ENCODE results near the gene CCL8.

Gene CCL8

DNA sequence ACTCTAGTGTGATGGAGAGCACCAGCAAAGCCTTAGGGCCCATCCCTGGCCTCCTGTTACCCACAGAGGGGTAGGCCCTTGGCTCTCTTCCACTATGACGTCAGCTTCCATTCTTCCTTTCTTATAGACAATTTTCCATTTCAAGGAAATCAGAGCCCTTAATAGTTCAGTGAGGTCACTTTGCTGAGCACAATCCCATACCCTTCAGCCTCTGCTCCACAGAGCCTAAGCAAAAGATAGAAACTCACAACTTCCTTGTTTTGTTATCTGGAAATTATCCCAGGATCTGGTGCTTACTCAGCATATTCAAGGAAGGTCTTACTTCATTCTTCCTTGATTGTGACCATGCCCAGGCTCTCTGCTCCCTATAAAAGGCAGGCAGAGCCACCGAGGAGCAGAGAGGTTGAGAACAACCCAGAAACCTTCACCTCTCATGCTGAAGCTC lies at the start of gene CCL8:
CCL8 (plus strand) TSS at position 397 of the 445 bp plus-strand sequence. CDS start 67 bp downstream, outside the sequence.
- DNase-seq: no peak

DNA sequence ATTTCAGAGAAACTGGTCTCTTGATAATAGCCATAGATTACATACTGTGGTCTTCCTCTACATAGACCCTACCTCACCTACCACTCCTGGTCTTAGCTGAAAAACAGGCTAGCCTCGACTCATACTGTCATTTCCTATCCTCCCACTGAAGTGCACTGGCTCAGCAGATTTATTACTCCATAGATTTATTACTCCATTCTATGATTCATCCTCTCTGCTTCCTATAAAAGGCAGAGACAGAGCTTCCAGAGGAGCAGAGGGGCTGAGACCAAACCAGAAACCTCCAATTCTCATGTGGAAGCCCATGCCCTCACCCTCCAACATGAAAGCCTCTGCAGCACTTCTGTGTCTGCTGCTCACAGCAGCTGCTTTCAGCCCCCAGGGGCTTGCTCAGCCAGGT lies 49.3 kb upstream of the CCL8 start, which contains the start of gene CCL7:
CCL7 (plus strand) TSS at position 253 of the 400 bp plus-strand sequence; CDS start at position 323, 70 bp downstream.
- no peak for DNase-seq

DNA sequence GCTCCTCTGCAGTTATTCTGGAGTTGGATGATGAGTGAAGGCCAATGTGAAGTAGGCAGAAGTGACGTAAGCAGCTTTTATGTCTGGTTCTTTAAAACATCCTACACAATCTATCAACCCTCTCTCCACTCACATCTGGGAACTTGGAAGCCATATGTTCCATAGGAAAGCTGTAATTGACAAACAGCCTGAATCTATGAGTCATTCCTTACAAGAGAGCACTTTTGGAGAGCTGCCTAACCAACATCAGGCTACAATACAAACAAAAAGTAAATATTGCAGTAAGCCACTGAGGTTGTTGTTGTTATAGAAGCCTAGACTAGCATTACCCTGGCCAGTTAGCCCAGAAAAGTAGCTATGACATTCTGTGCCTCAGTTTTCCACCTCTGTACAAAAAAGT lies 43.4 kb upstream of the CCL8 start:
- no peak for DNase-seq

GRCh38 chr17:34276826-34277225 lies 42.4 kb upstream of the CCL8 start:
- DNase-seq: no peak

GRCh38 chr17:34283571-34283970 lies 35.7 kb upstream of the CCL8 start:
- no peak for DNase-seq

GRCh38 chr17:34285286-34285792 lies 33.9 kb upstream of the CCL8 start, which contains the start of gene CCL11:
Gene CCL11 (plus strand): TSS chr17:34285742. CDS start chr17:34285809, 67 bp downstream.
- DNase-seq: no peak

DNA sequence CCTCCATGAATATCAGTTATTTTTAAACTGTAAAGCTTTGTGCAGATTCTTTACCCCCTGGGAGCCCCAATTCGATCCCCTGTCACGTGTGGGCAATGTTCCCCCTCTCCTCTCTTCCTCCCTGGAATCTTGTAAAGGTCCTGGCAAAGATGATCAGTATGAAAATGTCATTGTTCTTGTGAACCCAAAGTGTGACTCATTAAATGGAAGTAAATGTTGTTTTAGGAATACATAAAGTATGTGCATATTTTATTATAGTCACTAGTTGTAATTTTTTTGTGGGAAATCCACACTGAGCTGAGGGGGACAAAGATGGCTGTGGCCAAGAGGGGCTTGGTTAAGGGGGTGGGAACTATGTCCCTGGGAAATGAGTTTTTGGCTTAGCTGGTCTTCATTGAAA lies 31.4 kb upstream of the CCL8 start:
- DNase-seq: no peak

DNA sequence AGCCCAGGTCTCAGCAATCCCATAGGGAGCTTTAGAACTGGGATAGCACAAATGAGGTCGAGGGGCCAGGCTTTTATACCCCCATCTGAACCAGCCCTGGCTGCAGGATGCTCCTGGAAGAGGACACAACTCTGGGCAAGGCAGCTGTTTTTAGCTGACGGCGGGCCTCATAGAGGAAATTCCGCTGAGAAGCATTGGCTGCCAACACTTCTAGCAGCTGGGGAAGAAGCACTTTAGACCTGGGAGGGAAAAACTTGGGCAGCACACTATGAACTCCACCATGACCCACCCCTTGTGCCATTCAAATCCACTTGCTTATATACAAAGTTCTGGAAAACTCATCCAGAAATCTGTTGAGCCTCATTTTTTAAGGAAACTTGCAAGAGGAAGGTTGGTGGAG lies 28.6 kb upstream of the CCL8 start:
- DNase-seq: no peak

GRCh38 chr17:34291721-34292348 lies 27.4 kb upstream of the CCL8 start:
- DNase-seq: peak; percentile 42

DNA sequence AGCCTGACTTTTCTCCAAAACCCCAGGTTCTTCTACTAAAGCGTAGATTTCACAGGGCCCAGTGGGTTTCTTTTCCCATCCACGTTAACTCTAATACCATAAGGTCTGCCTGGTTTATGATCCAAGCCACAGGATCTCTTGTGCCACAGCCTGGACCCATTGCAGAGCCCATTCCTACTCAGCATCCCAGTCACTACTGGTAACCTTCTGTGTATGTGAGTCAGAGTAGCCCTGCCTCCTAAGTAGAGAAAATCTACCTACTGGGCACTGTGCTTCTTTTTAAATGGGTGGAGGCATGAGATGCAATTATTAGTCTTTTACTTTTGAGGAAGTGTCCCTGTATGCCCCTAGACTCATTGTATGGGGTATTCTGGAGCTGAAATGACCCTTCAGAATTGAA lies 20.2 kb upstream of the CCL8 start:
- DNase-seq: no peak

GRCh38 chr17:34299956-34300577 lies 19.2 kb upstream of the CCL8 start:
- no peak for DNase-seq

- peak; percentile 50 for DNase-seq
These were observed 18.4 kb upstream of the CCL8 start for GRCh38 chr17:34300652-34301370.

- no peak for DNase-seq
These were observed 17.2 kb upstream of the CCL8 start for GRCh38 chr17:34301986-34302385.

- no peak for DNase-seq
These were observed 16.6 kb upstream of the CCL8 start for GRCh38 chr17:34302636-34303035.

- no peak for DNase-seq
These were observed 15.6 kb upstream of the CCL8 start for GRCh38 chr17:34303606-34304005.

- DNase-seq: no peak
These were observed 14.2 kb upstream of the CCL8 start for GRCh38 chr17:34305061-34305460.

- DNase-seq: no peak
These were observed 13.6 kb upstream of the CCL8 start for GRCh38 chr17:34305606-34306005.

GRCh38 chr17:34306466-34306865 lies 12.8 kb upstream of the CCL8 start:
- DNase-seq: no peak

DNA sequence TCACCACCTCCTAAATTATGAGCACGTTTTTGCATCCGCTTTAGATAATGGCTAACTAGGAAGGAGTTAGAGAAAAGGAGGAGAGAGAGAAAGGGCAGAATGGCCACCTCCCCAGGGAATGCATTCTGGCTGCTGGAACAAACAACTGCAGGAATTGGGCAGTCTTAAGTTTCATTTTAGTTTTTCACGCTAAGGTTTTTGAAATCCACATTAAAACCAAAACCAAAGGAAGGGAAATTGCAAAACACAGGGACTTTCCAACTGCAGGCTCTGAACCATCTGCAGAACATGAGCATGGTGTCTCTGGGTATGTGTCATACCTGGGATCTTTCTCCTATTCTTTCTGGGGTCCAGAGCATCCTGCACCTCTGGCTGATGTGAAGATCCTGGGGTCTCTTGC lies 12.1 kb upstream of the CCL8 start:
- DNase-seq: peak; percentile 37

- DNase-seq: no peak
These were observed 10.9 kb upstream of the CCL8 start for GRCh38 chr17:34308371-34308770.

- DNase-seq: no peak
These were observed 7.9 kb upstream of the CCL8 start for GRCh38 chr17:34311291-34311690.

- DNase-seq: no peak
These were observed 7.2 kb upstream of the CCL8 start for GRCh38 chr17:34312080-34312479.

GRCh38 chr17:34313164-34313563 lies 6.1 kb upstream of the CCL8 start:
- DNase-seq: no peak

- no peak for DNase-seq
These were observed 5.0 kb upstream of the CCL8 start for GRCh38 chr17:34314279-34314678.
